ENCODE results near the gene SAP130.

DNA sequence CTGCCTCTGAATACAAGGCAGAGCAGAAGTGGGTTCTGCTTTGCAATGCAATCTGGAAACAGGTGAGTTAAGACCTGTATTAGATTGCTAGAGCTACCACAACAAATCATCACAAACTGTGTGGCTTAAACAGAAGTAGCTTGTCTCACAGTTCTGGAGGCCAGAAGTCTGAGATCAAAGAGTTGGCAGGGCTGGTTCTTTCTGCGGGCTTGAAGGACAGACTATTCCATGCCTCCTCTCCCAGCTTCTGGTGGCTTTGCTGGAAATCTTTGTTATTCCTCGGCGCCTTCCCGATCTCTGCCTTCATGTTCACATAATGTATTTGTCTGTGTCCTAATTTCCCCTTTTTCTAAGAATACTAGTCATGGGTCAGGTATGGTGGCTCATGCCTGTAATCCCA is 58.4 kb downstream of the SAP130 start:
- TF ChIP-seq, protein P1, sequence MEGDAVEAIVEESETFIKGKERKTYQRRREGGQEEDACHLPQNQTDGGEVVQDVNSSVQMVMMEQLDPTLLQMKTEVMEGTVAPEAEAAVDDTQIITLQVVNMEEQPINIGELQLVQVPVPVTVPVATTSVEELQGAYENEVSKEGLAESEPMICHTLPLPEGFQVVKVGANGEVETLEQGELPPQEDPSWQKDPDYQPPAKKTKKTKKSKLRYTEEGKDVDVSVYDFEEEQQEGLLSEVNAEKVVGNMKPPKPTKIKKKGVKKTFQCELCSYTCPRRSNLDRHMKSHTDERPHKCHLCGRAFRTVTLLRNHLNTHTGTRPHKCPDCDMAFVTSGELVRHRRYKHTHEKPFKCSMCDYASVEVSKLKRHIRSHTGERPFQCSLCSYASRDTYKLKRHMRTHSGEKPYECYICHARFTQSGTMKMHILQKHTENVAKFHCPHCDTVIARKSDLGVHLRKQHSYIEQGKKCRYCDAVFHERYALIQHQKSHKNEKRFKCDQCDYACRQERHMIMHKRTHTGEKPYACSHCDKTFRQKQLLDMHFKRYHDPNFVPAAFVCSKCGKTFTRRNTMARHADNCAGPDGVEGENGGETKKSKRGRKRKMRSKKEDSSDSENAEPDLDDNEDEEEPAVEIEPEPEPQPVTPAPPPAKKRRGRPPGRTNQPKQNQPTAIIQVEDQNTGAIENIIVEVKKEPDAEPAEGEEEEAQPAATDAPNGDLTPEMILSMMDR (IDR thresholded peaks at IDR 0.05): no peak
- no peak for TF ChIP-seq POLR2A (IDR thresholded peaks at IDR 0.05)

Data from lower leg skin (tissue), 3 donors.